Germinal center (tissue), 1 donor: ENCODE measurements around the gene FAM219A.
A peak's percentile ranks its signal among the peaks of the same experiment; 100 is the strongest.
"Not testable (repeated sequence)": the region's sequence is repeated elsewhere in the genome, so short reads cannot be mapped to it uniquely, and the experiment has no call there.

Source experiments
- DNase-seq: peaks from one replicate; pipeline ENCODE4 v3.0.0; 2012; ENCODE audit warnings: mixed read lengths, low spot score

FAM219A gene

DNA sequence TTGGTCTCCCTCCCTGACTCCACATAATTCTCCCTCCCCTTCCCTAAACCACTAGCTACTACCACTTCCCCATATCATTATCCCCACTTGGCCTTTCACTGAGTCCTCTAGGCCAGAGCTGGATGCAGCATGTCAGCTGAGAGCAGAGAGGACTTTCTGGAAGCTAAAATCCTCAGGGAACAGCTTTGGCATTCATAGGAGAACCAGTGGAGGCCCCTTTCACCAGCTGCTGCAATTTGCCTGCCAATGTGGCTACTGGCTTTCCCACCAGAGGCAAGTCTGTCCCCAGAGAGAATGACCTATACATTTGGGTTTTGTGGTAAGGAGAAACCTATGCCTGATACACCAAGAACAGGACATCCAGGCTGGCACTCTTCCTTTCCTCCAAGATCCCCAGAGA is 14.4 kb downstream of the FAM219A start:
- DNase-seq = no peak

DNA sequence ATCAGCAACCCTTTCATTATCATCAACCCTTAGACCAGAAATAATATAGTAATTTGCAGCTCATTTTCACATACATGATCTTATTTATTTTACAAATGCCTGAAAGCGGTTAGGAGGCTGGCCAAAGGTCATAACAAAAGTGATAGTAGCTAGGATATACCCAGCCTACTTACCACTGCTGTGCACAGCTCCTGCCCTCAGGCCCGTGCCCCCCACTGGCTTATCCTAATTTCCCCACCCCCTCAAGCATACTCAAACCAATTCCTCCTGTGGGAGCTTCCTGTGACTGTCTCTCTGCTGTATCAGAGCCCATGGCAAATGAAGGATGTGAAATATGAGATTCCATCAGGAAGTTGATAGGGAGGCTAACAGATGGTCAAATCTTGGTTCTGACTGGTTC is 14.8 kb downstream of the FAM219A start:
- DNase-seq = no peak

DNA sequence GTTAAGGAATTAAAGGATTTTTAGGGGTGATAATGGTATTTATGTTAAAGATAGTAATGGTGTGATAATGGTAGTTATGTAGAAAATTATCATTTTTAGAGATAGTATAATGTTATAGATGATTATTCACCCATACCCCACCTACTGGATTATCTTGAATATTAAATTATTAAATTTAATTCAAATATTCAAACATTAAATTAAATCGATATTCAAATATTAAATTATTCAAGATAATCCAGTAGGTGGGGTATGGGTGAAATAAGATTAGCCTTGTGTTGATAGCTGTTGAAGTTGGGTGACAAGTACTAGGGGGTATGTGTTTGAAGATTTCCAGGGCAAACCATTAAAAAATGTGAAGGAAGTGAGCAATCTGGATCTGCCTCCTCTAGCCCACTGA is 15.6 kb downstream of the FAM219A start:
- DNase-seq = no peak

DNA sequence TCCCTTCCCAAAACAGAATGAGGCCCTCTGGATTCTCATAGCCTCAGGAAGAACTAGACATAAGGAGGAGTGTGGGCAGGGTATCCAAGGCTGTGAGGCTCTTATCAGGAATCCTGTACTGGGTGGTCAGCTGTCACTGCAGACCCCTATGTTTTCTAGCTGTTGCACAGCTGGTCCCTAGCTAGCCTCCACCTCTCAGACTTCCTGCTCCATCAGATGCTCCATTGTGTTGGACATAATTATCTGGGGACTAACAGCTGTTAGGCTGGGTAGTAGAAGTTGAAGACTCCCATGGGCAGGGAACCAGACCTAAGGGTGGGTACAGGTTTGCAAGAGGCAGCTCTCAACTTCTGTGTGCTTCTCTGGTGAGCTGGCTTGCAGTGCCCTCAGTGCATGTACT is 18.4 kb downstream of the FAM219A start:
- no peak for DNase-seq

DNA sequence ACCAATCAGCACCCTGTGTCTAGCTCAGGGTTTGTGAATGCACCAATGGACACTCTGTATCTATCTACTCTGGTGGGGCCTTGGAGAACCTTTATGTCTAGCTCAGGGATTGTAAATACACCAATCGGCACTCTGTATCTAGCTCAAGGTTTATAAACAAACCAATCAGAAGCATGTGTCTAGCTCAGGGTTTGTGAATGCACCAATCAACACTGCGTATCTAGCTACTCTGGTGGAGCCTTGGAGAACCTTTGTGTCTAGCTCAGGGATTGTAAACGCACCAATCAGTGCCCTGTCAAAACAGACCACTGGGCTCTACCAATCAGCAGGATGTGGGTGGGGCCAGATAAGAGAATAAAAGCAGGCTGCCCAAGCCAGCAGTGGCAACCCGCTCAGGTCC is 19.9 kb downstream of the FAM219A start:
- not testable (repeated sequence) for DNase-seq

GRCh38 chr9:34437926-34438307 is 20.5 kb downstream of the FAM219A start:
- not testable (repeated sequence) for DNase-seq

GRCh38 chr9:34437006-34437925 is 21.1 kb downstream of the FAM219A start:
- peak; percentile 74 for DNase-seq

DNA sequence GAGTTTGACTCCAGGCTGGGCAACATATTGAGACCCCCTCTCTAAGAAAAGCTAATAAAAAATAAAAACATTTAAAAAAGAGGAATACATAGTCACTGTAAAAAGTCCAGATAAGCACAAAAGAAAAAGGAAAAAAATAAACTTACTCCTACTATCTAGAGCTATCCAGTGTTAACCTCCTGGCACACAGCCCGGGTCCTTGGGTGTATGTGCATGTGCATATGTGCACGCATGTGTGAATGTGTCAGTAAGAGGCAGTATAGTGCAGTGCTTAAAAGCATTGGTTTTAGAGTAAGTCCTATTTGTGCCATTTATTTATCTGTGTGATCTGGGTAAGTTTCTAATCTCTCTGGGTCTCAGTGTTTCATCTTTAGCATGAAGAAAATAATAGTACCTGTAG is 26.7 kb downstream of the FAM219A start:
- DNase-seq = no peak

DNA sequence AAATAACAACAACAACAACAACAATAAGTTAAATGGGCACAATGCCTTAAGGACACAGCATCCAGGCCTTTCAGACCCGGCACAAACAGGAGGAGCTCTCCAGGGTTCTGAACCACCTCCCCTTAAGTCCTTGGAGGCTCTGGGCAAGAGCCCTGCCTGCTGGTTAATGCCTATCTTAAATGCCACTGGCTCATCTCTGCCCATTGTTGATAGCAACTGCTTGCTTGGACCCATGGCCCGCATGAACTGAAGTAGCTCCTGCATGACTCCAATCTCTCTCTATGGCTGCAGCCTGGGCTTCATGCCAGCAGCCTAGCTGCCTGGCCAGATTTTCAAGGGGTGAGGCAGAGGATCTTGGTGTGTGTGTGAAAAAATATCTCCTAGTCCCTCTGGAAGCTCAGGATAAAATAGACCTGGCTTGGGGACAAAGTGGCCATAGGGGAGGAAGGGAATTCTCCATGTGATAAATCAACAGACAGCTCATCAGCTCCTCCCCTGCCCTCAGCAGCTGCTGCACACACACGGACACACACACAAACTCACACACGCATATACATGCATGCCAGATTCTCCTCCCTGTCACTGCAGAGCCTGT is 27.4 kb downstream of the FAM219A start:
- peak; percentile 21 for DNase-seq

DNA sequence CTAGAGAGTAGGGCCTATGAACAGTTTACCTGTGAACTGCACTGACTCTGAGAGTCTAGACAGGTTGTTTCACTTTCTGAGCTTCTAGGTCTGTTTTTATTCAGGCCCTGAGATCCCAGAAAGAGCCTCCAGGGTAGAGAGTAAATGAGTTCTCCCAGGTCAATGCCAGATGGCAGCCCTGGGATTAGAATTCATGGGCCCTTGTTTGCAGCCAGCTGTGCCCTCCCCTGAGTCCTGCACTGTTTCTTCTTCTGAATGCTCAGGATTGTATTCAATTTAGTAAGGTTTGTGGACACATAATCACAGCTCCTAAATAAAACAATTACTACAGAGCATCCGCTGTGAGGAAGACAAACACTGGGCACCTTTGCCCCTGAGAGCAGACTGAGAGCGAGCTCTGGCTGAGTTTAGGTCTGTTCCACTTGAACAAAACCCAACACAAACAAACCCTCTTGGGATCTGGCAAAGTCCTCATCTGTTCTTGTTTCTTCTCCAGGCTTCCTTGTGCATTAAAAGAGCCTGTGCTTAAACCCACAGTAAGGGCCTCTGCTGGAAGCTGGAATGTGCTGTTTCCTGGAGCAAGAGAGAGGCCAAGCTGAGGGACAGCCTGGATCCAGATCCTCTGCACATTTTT is 29.9 kb downstream of the FAM219A start:
- no peak for DNase-seq

- DNase-seq = no peak
Measured at GRCh38 chr9:34426347-34427074, 31.9 kb downstream of the FAM219A start.

DNA sequence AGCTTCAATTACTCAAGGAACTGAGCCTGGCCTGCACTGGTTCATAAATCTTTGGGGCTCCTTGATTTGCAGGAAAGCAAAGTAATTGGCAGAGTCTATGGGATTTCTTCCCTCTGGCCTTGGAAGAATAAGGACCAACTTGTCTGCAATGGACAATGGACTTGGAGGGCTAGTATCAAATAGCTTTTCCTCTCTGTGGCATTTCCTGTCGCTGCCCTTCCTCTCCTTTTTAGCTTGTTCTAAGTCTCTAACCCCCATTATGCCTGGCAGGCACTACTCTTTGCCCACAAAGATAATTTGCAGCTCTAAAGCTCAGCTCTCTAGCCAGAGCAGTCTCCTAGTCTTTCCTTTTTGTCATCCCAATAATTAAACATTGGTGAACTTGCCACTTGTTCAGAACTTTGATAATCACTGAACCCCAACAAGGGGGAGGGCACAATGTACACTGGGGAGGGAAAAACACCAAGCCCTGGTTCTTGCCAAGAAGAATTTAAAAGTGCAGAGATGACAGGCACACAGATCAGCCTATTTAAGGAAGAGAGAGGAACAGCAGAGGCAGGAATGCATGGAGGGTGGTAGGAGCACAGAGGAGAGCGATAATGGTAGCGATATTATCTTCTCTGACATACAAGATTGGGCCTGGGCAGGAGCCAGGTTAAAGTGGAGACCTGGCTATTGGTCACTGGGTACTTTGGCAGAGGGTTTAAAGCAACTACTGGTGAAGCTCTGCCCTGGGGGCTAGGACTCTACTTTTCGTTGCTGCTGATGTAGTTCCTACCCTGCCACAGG is 38.5 kb downstream of the FAM219A start:
- DNase-seq = no peak

- DNase-seq = no peak
Measured at GRCh38 chr9:34417734-34418133, 40.6 kb downstream of the FAM219A start.

DNA sequence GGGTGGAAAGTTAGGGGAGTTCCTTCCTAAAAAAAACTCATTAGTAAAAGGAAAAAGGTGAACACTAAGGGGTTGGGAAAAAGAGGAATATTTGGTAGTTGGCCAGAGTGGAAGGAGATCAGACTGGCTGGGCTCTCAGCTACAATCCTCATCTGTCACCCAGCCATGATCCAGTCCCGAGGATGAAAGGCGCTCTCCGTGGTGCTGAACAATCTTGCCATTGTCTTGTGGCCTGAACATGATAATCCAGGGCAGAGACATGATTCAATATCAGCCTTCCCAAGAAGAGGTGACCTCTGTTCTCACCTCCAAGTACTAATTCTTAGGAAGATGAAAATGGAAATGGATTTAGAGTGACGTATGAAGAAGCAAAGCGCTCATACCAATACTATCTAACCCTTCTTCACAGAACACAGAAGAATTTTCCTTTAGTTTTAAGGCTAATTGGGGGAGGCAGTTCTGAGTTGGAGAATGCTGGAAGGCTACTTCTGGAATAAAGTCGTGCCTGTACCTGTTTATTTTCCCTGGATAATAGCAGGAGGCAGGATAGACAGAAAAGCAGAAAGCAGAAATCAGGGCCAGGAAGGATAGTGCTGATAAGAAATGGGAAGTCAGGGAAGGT is 45.0 kb downstream of the FAM219A start:
- peak; percentile 45 for DNase-seq

- no peak for DNase-seq
Measured at GRCh38 chr9:34412336-34412735, 46.0 kb downstream of the FAM219A start.

- no peak for DNase-seq
Measured at GRCh38 chr9:34409154-34409553, 49.2 kb downstream of the FAM219A start.

GRCh38 chr9:34408173-34408572 is 50.2 kb downstream of the FAM219A start:
- DNase-seq = no peak

- no peak for DNase-seq
Measured at GRCh38 chr9:34406219-34406618, 52.2 kb downstream of the FAM219A start.

DNA sequence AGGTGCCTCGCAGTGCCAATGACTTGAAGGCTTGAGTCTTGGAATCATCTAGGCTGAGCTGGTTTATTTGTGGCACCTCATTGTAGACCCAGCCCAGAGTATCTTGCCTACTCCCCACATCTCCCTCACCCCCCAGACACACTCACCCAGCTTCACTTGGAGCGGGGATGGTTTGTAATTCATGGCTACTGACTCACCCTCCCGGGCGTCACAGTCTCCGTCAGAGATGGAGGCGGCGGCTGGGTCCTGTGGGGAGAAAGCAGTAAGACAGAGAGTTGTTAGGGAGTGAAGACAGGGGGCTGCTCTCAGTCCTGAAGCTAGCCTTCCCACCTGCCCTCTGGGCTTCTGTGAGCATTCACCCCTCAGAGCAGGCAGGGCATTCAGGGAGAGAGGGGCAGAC is 52.7 kb downstream of the FAM219A start:
- DNase-seq = no peak

DNA sequence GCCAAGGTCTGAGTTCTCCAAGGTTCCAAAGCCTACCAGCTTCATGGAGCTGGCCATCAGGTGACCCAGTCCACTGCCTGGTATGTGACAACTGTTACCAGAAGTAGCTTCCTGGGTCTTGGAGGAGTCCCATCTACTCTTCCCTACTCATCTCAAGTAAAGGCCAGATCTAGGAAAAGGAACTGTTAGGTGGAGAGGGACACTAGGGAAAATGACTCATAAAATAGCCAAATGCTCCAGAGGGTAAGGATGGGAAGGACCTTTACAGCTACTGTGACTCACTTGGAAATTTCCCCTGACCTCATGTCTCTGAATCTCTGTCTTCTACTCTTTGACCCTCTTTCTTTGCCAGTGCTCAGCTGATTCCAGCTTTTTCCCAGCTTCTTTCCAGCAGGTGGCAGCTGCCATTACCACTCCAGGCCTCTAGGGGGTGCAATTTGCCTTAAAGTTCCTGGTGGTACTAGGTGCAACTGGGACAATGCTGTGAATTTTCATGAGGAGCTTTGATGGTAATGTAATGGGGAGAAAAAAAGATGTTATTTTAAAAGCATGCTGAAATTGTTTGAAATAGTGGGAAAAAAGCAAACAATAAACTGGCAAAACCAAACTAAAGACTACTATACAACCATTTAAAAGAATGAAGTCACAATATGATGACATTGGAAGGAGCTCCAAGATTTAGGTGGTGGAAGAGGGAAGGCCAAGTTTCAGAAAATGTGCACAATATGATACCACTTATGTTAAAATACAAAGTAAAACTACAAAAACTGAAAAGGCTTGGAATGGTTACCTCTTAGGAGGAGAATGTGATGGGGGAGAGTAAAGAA is 54.6 kb downstream of the FAM219A start:
- DNase-seq = peak; percentile 54
